GM19324 (cell line): ENCODE data around the gene DPP9.
A peak's percentile ranks its signal among the peaks of the same experiment; 100 is the strongest.

ENCODE experiments used
- ATAC-seq: cut with Tn5 transposase; IDR thresholded peaks from one replicate; pipeline ENCODE4 v1.9.1; 2021; ENCODE audit warnings: mild to moderate bottlenecking, moderate library complexity; ENCODE audit not compliant: unreplicated experiment, low FRiP score

DPP9 gene

GRCh38 chr19:4662812-4663211 is 60.8 kb downstream of the DPP9 start:
- ATAC-seq = no peak

DNA sequence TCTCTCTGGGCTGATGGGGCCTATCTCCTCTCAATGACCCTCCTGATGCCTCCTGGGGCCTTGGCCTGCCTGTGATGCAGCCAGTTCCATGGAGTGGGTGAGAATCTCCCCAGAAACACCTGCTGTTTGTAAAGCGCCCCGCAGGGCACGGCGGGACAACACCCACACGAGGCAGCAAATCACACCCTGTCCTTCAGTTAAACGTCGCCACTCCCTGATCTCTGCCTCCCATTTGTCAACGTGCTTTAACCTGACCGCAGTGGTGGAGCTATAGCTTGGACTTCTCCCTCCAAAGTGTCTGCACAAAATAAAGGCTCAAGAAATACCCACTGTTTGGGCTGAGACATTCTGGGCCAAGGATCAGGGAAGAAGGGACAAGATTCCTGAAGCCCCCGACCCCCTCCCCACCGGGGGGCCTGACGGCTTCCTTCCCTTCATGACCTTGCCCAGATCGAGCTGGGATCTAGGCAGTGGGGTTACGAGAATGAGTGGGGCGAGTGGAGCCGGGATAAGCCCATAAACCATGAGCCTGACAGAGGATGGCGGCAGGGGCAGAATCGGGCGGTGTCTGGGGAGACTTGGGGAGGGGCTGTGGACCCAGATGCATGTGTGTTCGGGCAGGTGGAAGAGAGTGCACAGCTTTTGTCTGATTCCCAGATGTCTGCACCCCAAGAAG is 61.5 kb downstream of the DPP9 start:
- no peak for ATAC-seq

DNA sequence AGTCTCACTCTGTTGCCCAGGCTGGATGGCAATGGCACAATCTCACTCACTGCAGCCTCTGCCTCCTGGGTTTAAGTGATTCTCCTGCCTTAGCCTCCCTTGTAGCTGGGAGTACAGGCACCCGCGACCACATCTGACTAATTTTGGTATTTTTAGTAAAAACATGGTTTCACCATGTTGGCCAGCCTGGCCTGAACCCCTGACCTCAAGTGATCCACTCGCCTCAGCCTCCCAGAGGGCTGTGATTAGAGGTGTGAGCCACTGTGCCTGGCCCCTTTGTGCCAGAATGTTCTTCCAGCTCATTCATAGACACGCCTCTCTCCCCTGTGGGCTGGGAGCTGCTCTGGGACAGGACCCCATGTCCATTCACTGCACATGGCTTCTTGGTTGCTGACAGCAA is 62.6 kb downstream of the DPP9 start:
- no peak for ATAC-seq

DNA sequence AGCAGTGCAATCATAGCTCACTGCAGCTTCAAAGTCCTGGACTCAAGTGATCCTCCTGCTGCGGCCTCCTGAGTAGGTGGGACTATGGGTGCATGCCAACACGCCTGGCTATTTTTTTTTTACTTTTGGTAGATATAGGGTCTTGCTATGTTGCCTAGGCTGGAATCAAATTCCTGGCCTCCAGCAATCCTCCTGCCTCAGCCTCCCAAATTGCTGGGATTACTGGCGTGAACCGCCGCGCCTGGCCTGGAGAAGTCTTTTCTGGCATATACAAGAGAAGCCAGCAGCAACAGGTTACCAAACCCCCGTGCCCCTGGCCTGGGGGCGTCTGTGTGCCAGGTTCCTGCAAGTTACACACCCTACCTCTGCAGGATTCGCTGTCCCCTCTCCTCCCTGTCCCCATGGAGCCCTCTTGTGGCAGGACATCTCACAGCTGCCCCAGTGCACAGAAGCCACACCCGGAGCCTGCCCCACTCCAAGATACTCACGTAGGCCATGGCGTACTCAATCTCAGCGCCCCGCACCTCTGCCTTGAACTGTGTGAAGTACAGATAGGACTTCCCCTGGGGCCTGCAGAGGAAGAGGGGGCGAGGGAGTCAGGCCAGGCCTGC is 63.4 kb downstream of the DPP9 start:
- no peak for ATAC-seq

GRCh38 chr19:4657835-4658234 is 65.8 kb downstream of the DPP9 start:
- ATAC-seq = no peak

- no peak for ATAC-seq
These were observed 66.4 kb downstream of the DPP9 start for GRCh38 chr19:4657262-4657661.

GRCh38 chr19:4656102-4656501 is 67.5 kb downstream of the DPP9 start:
- ATAC-seq = no peak

DNA sequence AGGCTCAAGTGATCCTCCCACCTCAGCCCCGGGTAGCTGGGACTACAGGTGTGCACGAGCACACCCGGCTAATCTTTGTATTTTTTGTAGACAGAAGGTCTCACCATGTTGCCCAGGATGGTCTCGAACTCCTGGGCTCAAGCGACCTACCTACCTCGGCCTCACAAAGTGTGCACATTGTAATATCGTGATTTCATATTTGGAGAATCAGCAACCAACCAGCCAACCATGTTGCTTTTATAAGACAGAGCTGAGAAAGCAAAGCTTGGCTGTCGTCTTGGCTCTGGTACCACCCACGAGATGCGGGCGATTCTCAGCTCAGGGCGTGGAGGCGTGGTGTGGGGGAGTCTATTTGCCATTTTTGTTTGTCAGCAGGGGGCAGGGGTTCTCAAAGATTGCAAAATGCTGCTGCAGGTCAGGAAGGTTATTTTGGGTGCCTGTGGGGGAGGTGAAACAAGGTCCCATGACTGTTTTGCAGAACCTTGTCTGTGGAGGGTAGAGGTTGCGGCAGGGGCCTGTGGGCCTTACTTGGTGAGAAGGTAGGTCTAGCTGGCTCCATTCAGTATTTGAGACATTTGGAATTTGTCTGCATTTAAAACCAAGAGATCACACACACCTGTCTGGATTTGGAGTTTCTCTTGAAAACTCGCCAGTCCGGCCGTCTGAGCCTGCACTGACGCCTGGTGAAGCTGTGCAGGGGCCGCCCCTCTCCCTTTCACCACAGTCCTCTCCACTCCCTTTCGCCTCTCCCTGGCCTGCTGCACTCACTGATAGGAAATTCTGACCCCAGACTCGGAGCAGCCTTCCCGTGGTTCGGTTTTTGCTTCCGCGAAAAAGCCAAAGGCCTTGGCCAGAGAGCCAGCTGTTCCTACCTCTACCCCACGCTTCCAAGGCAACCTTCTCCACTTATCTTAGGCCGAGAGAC is 68.9 kb downstream of the DPP9 start:
- no peak for ATAC-seq

DNA sequence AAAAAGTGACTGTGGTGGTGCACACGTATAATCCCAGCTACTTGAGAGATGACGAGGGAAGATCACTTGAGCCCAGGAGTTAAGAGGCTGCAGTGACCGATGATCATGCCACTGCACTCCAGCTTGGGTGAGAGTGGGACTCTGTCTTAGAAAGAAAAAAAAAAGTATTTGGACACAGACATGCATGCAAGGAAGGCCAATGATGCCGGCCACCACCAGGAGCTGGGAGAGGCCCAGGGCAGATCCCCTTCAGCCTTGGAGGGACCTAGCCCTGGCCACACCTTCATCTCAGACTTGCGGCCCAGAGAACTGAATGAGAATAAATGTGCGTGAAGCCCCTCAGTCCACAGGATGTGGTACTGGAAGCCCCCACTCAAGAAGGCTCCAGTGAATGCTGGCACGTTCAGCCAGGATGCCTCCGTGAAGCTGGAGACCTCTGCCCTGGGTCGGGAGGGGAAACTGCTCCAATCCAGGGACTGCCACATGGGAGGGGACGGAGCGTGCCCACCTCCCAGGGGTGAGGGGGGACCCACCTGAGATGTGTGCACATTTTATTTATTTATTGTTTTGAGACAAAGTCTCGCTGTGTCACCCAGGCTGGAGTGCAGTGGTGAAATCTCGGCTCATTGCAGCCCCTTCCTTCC is 69.7 kb downstream of the DPP9 start:
- ATAC-seq = no peak

DNA sequence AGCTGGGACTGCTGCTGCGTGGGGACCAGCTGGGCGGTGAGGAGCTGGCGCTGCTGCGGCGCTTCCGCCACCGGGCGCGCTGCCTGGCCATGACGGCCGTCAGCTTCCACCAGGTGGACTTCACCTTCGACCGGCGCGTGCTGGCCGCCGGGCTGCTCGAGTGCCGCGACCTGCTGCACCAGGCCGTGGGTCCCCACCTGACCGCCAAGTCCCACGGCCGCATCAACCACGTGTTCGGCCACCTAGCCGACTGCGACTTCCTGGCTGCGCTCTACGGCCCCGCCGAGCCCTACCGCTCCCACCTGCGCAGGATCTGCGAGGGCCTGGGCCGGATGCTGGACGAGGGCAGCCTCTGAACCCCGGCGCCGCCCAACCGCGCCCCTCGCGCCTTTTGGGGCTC is 71.6 kb downstream of the DPP9 start:
- ATAC-seq = no peak

DNA sequence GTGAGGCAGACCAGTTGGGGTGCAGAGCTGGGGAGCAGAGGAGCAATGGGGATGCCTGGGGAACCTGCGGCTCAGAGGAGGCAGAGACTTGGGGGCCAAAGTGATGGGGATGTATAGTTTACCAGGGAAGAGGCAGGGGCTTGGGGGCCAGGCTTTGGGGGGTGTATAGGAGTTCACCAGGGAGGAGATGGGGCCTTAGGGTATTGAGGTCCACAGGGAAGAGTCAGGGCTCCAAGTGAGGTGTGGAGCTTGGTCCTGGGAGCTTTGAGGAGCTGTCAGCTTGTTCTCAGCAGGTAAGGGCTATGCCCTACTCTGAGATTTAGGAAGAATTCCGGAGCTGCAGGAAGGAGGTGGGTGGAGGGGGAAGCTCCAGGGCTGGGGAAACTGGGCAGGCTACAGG is 73.5 kb downstream of the DPP9 start:
- ATAC-seq = no peak

GRCh38 chr19:4649392-4650047 is 74.1 kb downstream of the DPP9 start:
- ATAC-seq = no peak

- no peak for ATAC-seq
These were observed 75.7 kb downstream of the DPP9 start for GRCh38 chr19:4647676-4648644.

DNA sequence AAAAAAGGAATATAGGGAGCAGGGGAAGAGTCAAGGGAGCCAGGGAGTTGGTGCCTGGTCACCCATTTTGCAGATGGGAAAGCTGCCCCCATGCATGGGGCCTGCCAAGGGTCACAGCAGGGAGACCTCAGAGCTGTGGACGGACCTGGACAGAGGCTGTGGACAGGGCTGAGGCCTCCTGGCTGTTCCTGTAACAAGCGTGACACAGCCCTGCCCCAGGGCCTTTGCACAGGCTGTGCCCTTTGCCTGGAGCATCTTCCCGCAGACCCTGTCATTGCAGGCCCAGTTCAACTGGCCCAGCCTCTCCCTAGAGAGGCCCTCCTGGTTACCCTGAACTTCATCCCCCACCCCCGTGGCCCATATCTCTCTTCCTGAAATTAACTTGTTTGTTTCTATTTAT is 77.9 kb downstream of the DPP9 start:
- no peak for ATAC-seq

- ATAC-seq = no peak
These were observed 81.0 kb downstream of the DPP9 start for GRCh38 chr19:4642625-4643024.

DNA sequence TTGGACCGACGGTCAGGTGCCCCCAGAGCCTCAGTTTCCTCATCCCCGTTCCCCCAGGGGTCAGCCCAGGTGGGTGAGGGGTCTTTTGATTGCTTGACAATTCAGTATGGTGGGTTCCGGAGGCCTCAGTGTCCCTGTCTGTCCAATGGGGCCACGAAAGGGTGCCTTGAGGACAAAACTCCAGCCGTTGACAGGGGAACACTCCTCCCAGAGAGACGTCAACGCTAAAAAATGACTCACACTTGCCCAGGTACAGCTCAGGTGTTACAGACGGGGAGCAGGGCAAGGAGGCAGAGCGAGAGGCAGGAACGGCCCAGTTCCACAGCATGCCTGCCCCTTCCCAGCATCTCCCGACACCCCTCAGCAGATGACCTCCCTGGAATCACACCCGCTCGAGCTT is 82.5 kb downstream of the DPP9 start:
- no peak for ATAC-seq

- no peak for ATAC-seq
These were observed 83.2 kb downstream of the DPP9 start for GRCh38 chr19:4640247-4641000.

GRCh38 chr19:4639531-4640246 is 84.0 kb downstream of the DPP9 start:
- peak; percentile 16 for ATAC-seq
